HepG2 (cell line): ENCODE data around the gene DBNDD1. TPM values are rescaled to one million over a fixed set of nuclear protein-coding genes. Genes with fewer than 3 reads are reported as not detected.

Source experiments
- BRF2 ChIP-seq: sonication (generic); formaldehyde crosslinking; IDR thresholded peaks from 2 replicates; pipeline ENCODE4 v1.8.1; 2022; ENCODE audit warnings: mild to moderate bottlenecking, missing genetic modification reagents
- GRHL1 ChIP-seq: sonication (generic); formaldehyde crosslinking; conservative IDR thresholded peaks from 2 replicates; pipeline ENCODE4 v1.8.0; 2022; ENCODE audit warnings: missing genetic modification reagents
- HNF1A ChIP-seq, 2 experiments: sonication (generic) in 1 of 2; formaldehyde crosslinking in 1 of 2; IDR thresholded peaks; 2 replicates each; pipeline versions ENCODE4 v1.4.0 to v1.6.1; 2016 to 2020; ENCODE audit warnings: borderline replicate concordance in 1 of 2, low read depth in 1 of 2, mild to moderate bottlenecking in 1 of 2, missing genetic modification reagents in 1 of 2
- HNF1B ChIP-seq: sonication (generic); formaldehyde crosslinking; IDR thresholded peaks from 2 replicates; pipeline ENCODE4 v1.5.1; 2020; ENCODE audit warnings: mild to moderate bottlenecking, moderate library complexity, missing genetic modification reagents
- NFKB2 ChIP-seq: sonication (generic); formaldehyde crosslinking; IDR thresholded peaks from 2 replicates; pipeline ENCODE4 v1.4.0; 2020; ENCODE audit warnings: missing genetic modification reagents, borderline replicate concordance
- NRL ChIP-seq: sonication (generic); formaldehyde crosslinking; IDR thresholded peaks from 2 replicates; pipeline ENCODE4 v1.5.0; 2020; ENCODE audit warnings: missing genetic modification reagents, mild to moderate bottlenecking, moderate library complexity, borderline replicate concordance
- THAP8 ChIP-seq: sonication (generic); formaldehyde crosslinking; IDR thresholded peaks from 2 replicates; pipeline ENCODE4 v1.5.1; 2020; ENCODE audit warnings: missing genetic modification reagents, mild to moderate bottlenecking, borderline replicate concordance
- ZNF687 ChIP-seq: sonication (generic); formaldehyde crosslinking; IDR thresholded peaks from 2 replicates; pipeline ENCODE4 v1.5.1; 2020; ENCODE audit warnings: mild to moderate bottlenecking, missing genetic modification reagents, moderate library complexity
- ZNF737 ChIP-seq: sonication (generic); formaldehyde crosslinking; IDR thresholded peaks from 2 replicates; pipeline ENCODE4 v1.5.0; 2020; ENCODE audit warnings: missing genetic modification reagents, mild to moderate bottlenecking, borderline replicate concordance
- ZNF780A ChIP-seq: sonication (generic); formaldehyde crosslinking; IDR thresholded peaks from 2 replicates; pipeline ENCODE4 v1.8.0; 2022; ENCODE audit warnings: mild to moderate bottlenecking, missing genetic modification reagents, moderate library complexity
- ZNF781 ChIP-seq: sonication (generic); formaldehyde crosslinking; IDR thresholded peaks from 2 replicates; pipeline ENCODE4 v1.5.1; 2020; ENCODE audit warnings: borderline replicate concordance, mild to moderate bottlenecking, missing genetic modification reagents; ENCODE audit errors: not compliant biosample characterization
- ZNF850 ChIP-seq: sonication (generic); formaldehyde crosslinking; conservative IDR thresholded peaks from 2 replicates; pipeline ENCODE4 v1.9.0; 2021; ENCODE audit warnings: mild to moderate bottlenecking, missing genetic modification reagents
- polyA plus RNA-seq, 8 experiments: library from polyadenylated mRNA; depleted of rRNA in 3 of 8; stranded (reverse) in 7 of 8; unstranded in 1 of 8; fragments of >200 nt; fragmentation: Illumina TruSeq in 4 of 8; extraction: Trizol in 4 of 8; gene quantifications; 2 replicates each; pipeline versions ENCODE4 v1.2.1 to v1.2.3, GENCODE V29; 2011 to 2016; ENCODE audit warnings: low read depth in 4 of 8, missing spikeins in 1 of 8, mixed read lengths in 1 of 8; ENCODE audit not compliant: insufficient read depth in 1 of 8
- total RNA-seq, 5 experiments: library from RNA; depleted of rRNA; stranded (reverse); fragments of >200 nt; fragmentation: Illumina TruSeq; extraction: Trizol; gene quantifications; 2 replicates each; pipeline ENCODE4 v1.2.3, GENCODE V29; 2016; ENCODE audit warnings: low read depth in 1 of 5

The DBNDD1 gene
- total and polyA plus RNA-seq, 2 of the 13 experiments (the other 11 are each of a cell fraction or from before 2014, with no cell fraction given): 17.0 to 40.4 TPM

- TF ChIP-seq BRF2 (CRISPR knock-in tag) (no peak), NRL (CRISPR knock-in tag) (no peak), THAP8 (CRISPR knock-in tag) (no peak), ZNF850 (CRISPR knock-in tag) (no peak), NFKB2 (no peak), HNF1A (IDR thresholded peaks at IDR 0.05; ENCODE audit: low read depth) (no peak), HNF1A (CRISPR knock-in tag; IDR thresholded peaks at IDR 0.05; ENCODE audit: borderline replicate concordance) (no peak), GRHL1 (CRISPR knock-in tag) (no peak), ZNF780A (CRISPR knock-in tag) (no peak), ZNF687 (no peak), ZNF737 (CRISPR knock-in tag) (no peak), ZNF781 (CRISPR knock-in tag) (no peak), HNF1B (CRISPR knock-in tag) (no peak)
Observed at GRCh38 chr16:90046122-90046970, 27.1 kb upstream of the DBNDD1 start (continued).
